Calu3 (cell line): ENCODE results near the gene PBX1. TPM values are rescaled to one million over a fixed set of nuclear protein-coding genes. Genes with fewer than 3 reads are reported as not detected.

Source experiments
- BruUV-seq: library from RNA; stranded (reverse); fragments of 400-500 nt; replicated peaks from 2 replicates; lab custom pipeline; 2021; lab: Mats Ljungman, UMichigan
- CTCF ChIA-PET: fragments of 300-600 bp; sonication (Branson Sonifier 250); formaldehyde crosslinking; loops from one replicate; lab custom pipeline; 2022; ENCODE audit warnings: antibody characterized with exemption; lab: Charles Lee
- DNase-seq: peaks from one replicate; pipeline ENCODE4 v3.0.0; 2022
- H3K27ac Mint-ChIP-seq: one replicate; pipeline ENCODE4 v1.8.0; 2022; ENCODE audit warnings: mixed read lengths; ENCODE audit not compliant: unreplicated experiment
- H3K27me3 Mint-ChIP-seq: one replicate; pipeline ENCODE4 v1.8.0; 2022; ENCODE audit warnings: mixed read lengths; ENCODE audit not compliant: unreplicated experiment
- H3K36me3 Mint-ChIP-seq: one replicate; pipeline ENCODE4 v1.8.0; 2022; ENCODE audit warnings: mild to moderate bottlenecking, moderate library complexity, mixed read lengths; ENCODE audit not compliant: insufficient read depth, unreplicated experiment
- H3K4me1 Mint-ChIP-seq: one replicate; pipeline ENCODE4 v1.8.0; 2022; ENCODE audit warnings: mild to moderate bottlenecking, low read depth, mixed read lengths; ENCODE audit not compliant: unreplicated experiment
- H3K4me3 Mint-ChIP-seq: one replicate; pipeline ENCODE4 v1.8.0; 2022; ENCODE audit warnings: mild to moderate bottlenecking, low read depth, moderate library complexity, mixed read lengths; ENCODE audit not compliant: unreplicated experiment
- H3K9me3 Mint-ChIP-seq: one replicate; pipeline ENCODE4 v1.8.0; 2022; ENCODE audit warnings: low read depth, mixed read lengths; ENCODE audit not compliant: unreplicated experiment
- CTCF ChIP-seq: fragments of 200-600 bp; IDR thresholded peaks from one replicate; pipeline ENCODE4 v1.8.0; 2022; ENCODE audit warnings: antibody characterized with exemption; ENCODE audit not compliant: unreplicated experiment
- intact Hi-C: fragments of 100-400 bp; cut with micrococcal nuclease; formaldehyde crosslinking; loops from one replicate; pipeline ENCODE4 v1.10.0; 2022; ENCODE audit not compliant: unreplicated experiment
- total RNA-seq: library from RNA; stranded (reverse); gene quantifications from 2 replicates; pipeline ENCODE4 v1.2.3, GENCODE V29; 2022

Gene PBX1
- total RNA-seq, 1 experiment from 2014 or later: 22.5 TPM

GRCh38 chr1:164725401-164725800 is 166.4 kb downstream of the PBX1 start:
- DNase-seq: no peak
- Mint-ChIP-seq H3K9me3 (no peaks in the 10 kb centered on the region), H3K36me3 (no peaks in the 10 kb centered on the region), H3K27me3 (no peaks in the 10 kb centered on the region), H3K4me3 (no peak overlapping the region), H3K27ac (no peak overlapping the region), H3K4me1 (no peaks in the 10 kb centered on the region)
- TF ChIP-seq CTCF: no peak
- CTCF ChIA-PET: no interaction called here
- intact Hi-C loops: no loop called here
- no TSS peak for BruUV-seq

GRCh38 chr1:164726235-164726634 is 167.3 kb downstream of the PBX1 start:
- Mint-ChIP-seq H3K36me3 (no peaks in the 10 kb centered on the region), H3K4me1 (no peaks in the 10 kb centered on the region), H3K9me3 (no peaks in the 10 kb centered on the region), H3K4me3 (no peak overlapping the region), H3K27ac (no peak overlapping the region), H3K27me3 (no peaks in the 10 kb centered on the region)
- CTCF ChIA-PET: no interaction called here
- BruUV-seq: no TSS peak
- intact Hi-C loops: no loop called here
- TF ChIP-seq CTCF: no peak
- no peak for DNase-seq

- H3K4me1 Mint-ChIP-seq: peaks cover 8% of the 10 kb centered on the region
- CTCF ChIA-PET: no interaction called here
- BruUV-seq: no TSS peak
- no peak overlapping the region for H3K4me3 Mint-ChIP-seq
- DNase-seq: no peak
- no peaks in the 10 kb centered on the region for H3K36me3 Mint-ChIP-seq
- H3K9me3 Mint-ChIP-seq: no peaks in the 10 kb centered on the region
- H3K27ac Mint-ChIP-seq: no peak overlapping the region
- H3K27me3 Mint-ChIP-seq: no peaks in the 10 kb centered on the region
- intact Hi-C loops: no loop called here
- TF ChIP-seq CTCF: no peak
Observed at GRCh38 chr1:164728719-164729118, 169.7 kb downstream of the PBX1 start.

GRCh38 chr1:164731161-164731876 is 172.3 kb downstream of the PBX1 start:
- intact Hi-C loops: no loop called here

More at GRCh38 chr1:164731161-164731876, 172.3 kb downstream of the PBX1 start:
- CTCF ChIA-PET: no interaction called here
- Mint-ChIP-seq H3K36me3 (no peaks in the 10 kb centered on the region), H3K27ac (no peak overlapping the region), H3K4me3 (no peak overlapping the region), H3K27me3 (no peaks in the 10 kb centered on the region), H3K4me1 (peaks cover 8% of the 10 kb centered on the region), H3K9me3 (no peaks in the 10 kb centered on the region)
- no TSS peak for BruUV-seq
- TF ChIP-seq CTCF: no peak
- DNase-seq: no peak
